ENCODE results near the gene TRIB2.

Gene TRIB2

GRCh38 chr2:12725233-12726187, 8.8 kb downstream of the TRIB2 start:
- CTCF ChIA-PET: interaction anchor here (0.9 to 11.4 kb wide), 4 partner anchors 9 to 941 kb away, joined by 4 to 181 read pairs (median 7); partner anchors contain the start of gene TRIB2
- no peak for TF ChIP-seq CTCF (IDR thresholded peaks at IDR 0.05; ENCODE audit: insufficient read depth, low read length, missing control alignments)
- no peak overlapping the region for H3K4me3 ChIP-seq (ENCODE audit: low read depth, low read length)
- DNase-seq (ENCODE audit: low read depth, low spot score): no peak
- POLR2A ChIA-PET: no interaction called here

GRCh38 chr2:12726271-12726670, 9.5 kb downstream of the TRIB2 start:
- CTCF ChIA-PET: interaction anchor here (0.9 to 11.4 kb wide), 4 partner anchors 10 to 942 kb away, joined by 4 to 181 read pairs (median 7); partner anchors contain the start of gene TRIB2
- TF ChIP-seq CTCF (IDR thresholded peaks at IDR 0.05; ENCODE audit: insufficient read depth, low read length, missing control alignments): no peak
- POLR2A ChIA-PET: no interaction called here

GRCh38 chr2:12727065-12727464, 10.3 kb downstream of the TRIB2 start:
- ChIA-PET CTCF (interaction anchor here (1.6 to 11.4 kb wide), 3 partner anchors 10 to 280 kb away, joined by 3 to 181 read pairs (median 7); no protein-coding TSS in a partner anchor), POLR2A (interaction anchor here (0.7 kb wide), 1 partner anchor 178 kb away, joined by 3 read pairs; no protein-coding TSS in a partner anchor)
- no peak for TF ChIP-seq CTCF (IDR thresholded peaks at IDR 0.05; ENCODE audit: insufficient read depth, low read length, missing control alignments)
- no peak for DNase-seq (ENCODE audit: low read depth, low spot score)
- no peak overlapping the region for H3K4me3 ChIP-seq (ENCODE audit: low read depth, low read length)

More at GRCh38 chr2:12726271-12726670, 9.5 kb downstream of the TRIB2 start:
- H3K4me3 ChIP-seq (ENCODE audit: low read depth, low read length): no peak overlapping the region
- no peak for DNase-seq (ENCODE audit: low read depth, low spot score)

- no peak overlapping the region for H3K4me3 ChIP-seq (ENCODE audit: low read depth, low read length)
- POLR2A ChIA-PET: interaction anchor here (0.7 kb wide), 1 partner anchor 178 kb away, joined by 3 read pairs; no protein-coding TSS in a partner anchor
Observed at GRCh38 chr2:12727641-12728040, 10.9 kb downstream of the TRIB2 start.

GRCh38 chr2:12728221-12728777, 11.6 kb downstream of the TRIB2 start:
- no peak for DNase-seq (ENCODE audit: low read depth, low spot score)
- ChIA-PET POLR2A (no interaction called here), CTCF (interaction anchor here (1.3 to 11.4 kb wide), 6 partner anchors 8 to 898 kb away, joined by 3 to 181 read pairs (median 4); no protein-coding TSS in a partner anchor)
- no peak for TF ChIP-seq CTCF (IDR thresholded peaks at IDR 0.05; ENCODE audit: insufficient read depth, low read length, missing control alignments)
- no peak overlapping the region for H3K4me3 ChIP-seq (ENCODE audit: low read depth, low read length)

More at GRCh38 chr2:12727641-12728040, 10.9 kb downstream of the TRIB2 start:
- no peak for TF ChIP-seq CTCF (IDR thresholded peaks at IDR 0.05; ENCODE audit: insufficient read depth, low read length, missing control alignments)
- CTCF ChIA-PET: interaction anchor here (1.5 to 11.4 kb wide), 4 partner anchors 10 to 898 kb away, joined by 3 to 181 read pairs (median 4); no protein-coding TSS in a partner anchor
- no peak for DNase-seq (ENCODE audit: low read depth, low spot score)

All from AG04449 (cell line).